HEK293 (cell line): ENCODE data around the gene TMEM88.

ENCODE experiments used
- CTCF ChIA-PET: fragments of 350-600 bp; formaldehyde crosslinking; extraction: SDS; loops from one replicate; lab custom pipeline; 2021; ENCODE audit warnings: antibody characterized with exemption; lab: Yijun Ruan, JAX
- POLR2A ChIA-PET: fragments of 300-600 bp; formaldehyde crosslinking; extraction: SDS; loops from one replicate; lab custom pipeline; 2020; ENCODE audit warnings: antibody characterized with exemption, inconsistent platforms; lab: Yijun Ruan, JAX
- H3K27ac ChIP-seq: fragments of 200-500 bp; sonication (Bioruptor generic); 2 replicates; pipeline ENCODE4 v1.5.1; 2014; ENCODE audit warnings: low read depth, low read length, control low read depth, inconsistent platforms; ENCODE audit errors: extremely low read depth
- H3K36me3 ChIP-seq, 2 experiments: fragments of 200-500 bp in 1 of 2; sonication (Bioruptor generic) in 1 of 2; 1 replicate in 1 of 2; 2 replicates in 1 of 2; pipeline ENCODE4 v1.5.1; 2014 to 2017; ENCODE audit warnings: inconsistent platforms in 2 of 2, low read length in 2 of 2; ENCODE audit not compliant: control insufficient read depth in 2 of 2, insufficient read depth in 1 of 2
- H3K4me1 ChIP-seq: fragments of 200-500 bp; sonication (Bioruptor generic); 2 replicates; pipeline ENCODE4 v1.5.1; 2014; ENCODE audit warnings: mild to moderate bottlenecking, low read length, inconsistent platforms; ENCODE audit not compliant: control insufficient read depth, insufficient read depth
- H3K4me3 ChIP-seq: 2 replicates; pipeline ENCODE4 v1.5.1; 2011; ENCODE audit warnings: low read depth, mild to moderate bottlenecking, control low read depth, low read length, moderate library complexity
- H3K9me3 ChIP-seq: fragments of 200-500 bp; sonication (Bioruptor generic); 2 replicates; pipeline ENCODE4 v1.5.1; 2014; ENCODE audit warnings: low read depth, low read length, inconsistent platforms; ENCODE audit not compliant: control insufficient read depth, insufficient read depth
- AEBP2 ChIP-seq: fragments of 450-650 bp; formaldehyde crosslinking; IDR thresholded peaks from 2 replicates; pipeline ENCODE4 v1.5.1; 2016; ENCODE audit warnings: missing biosample characterization, missing genetic modification characterization, borderline replicate concordance
- HOXA7 ChIP-seq: sonication (generic); formaldehyde crosslinking; IDR thresholded peaks from 2 replicates; pipeline ENCODE4 v1.8.1; 2022; ENCODE audit warnings: missing genetic modification reagents, borderline replicate concordance
- MYNN ChIP-seq: fragments of 450-650 bp; formaldehyde crosslinking; IDR thresholded peaks from 2 replicates; pipeline ENCODE4 v1.5.1; 2016; ENCODE audit warnings: missing biosample characterization, missing genetic modification characterization, borderline replicate concordance
- SP7 ChIP-seq: fragments of 450-650 bp; formaldehyde crosslinking; IDR thresholded peaks from 2 replicates; pipeline ENCODE4 v1.5.1; 2016; ENCODE audit warnings: missing biosample characterization, missing genetic modification characterization
- ZBTB48 ChIP-seq: fragments of 450-650 bp; formaldehyde crosslinking; IDR thresholded peaks from 2 replicates; pipeline ENCODE4 v1.5.1; 2016; ENCODE audit warnings: missing biosample characterization, missing genetic modification characterization
- ZBTB7A ChIP-seq: fragments of 450-650 bp; formaldehyde crosslinking; IDR thresholded peaks from 2 replicates; pipeline ENCODE4 v1.5.1; 2016; ENCODE audit warnings: low read depth, missing biosample characterization, missing genetic modification characterization
- ZFHX2 ChIP-seq: fragments of 450-650 bp; formaldehyde crosslinking; conservative IDR thresholded peaks from 2 replicates; pipeline ENCODE4 v1.5.1; 2016; ENCODE audit warnings: missing biosample characterization, missing genetic modification characterization
- ZNF10 ChIP-seq: fragments of 450-650 bp; formaldehyde crosslinking; IDR thresholded peaks from 2 replicates; pipeline ENCODE4 v1.5.1; 2017; ENCODE audit warnings: missing biosample characterization, missing genetic modification characterization
- ZNF18 ChIP-seq: fragments of 450-650 bp; formaldehyde crosslinking; IDR thresholded peaks from 2 replicates; pipeline ENCODE4 v1.5.1; 2016; ENCODE audit warnings: missing biosample characterization, missing genetic modification characterization
- ZNF214 ChIP-seq: fragments of 450-650 bp; formaldehyde crosslinking; IDR thresholded peaks from 2 replicates; pipeline ENCODE4 v1.5.1; 2017; ENCODE audit warnings: missing biosample characterization, mild to moderate bottlenecking, missing genetic modification characterization, borderline replicate concordance
- ZNF24 ChIP-seq: fragments of 450-650 bp; formaldehyde crosslinking; IDR thresholded peaks from 2 replicates; pipeline ENCODE4 v1.5.1; 2016; ENCODE audit warnings: missing biosample characterization, missing genetic modification characterization
- ZNF366 ChIP-seq: fragments of 450-650 bp; formaldehyde crosslinking; conservative IDR thresholded peaks from 2 replicates; pipeline ENCODE4 v1.5.1; 2016; ENCODE audit warnings: missing biosample characterization, missing genetic modification characterization
- ZNF626 ChIP-seq: fragments of 450-650 bp; sonication (Bioruptor Pico); formaldehyde crosslinking; IDR thresholded peaks from 2 replicates; pipeline ENCODE4 v1.5.1; 2018; ENCODE audit warnings: missing biosample characterization, missing genetic modification characterization, inconsistent platforms
- ZNF658 ChIP-seq: fragments of 450-650 bp; formaldehyde crosslinking; IDR thresholded peaks from 2 replicates; pipeline ENCODE4; 2016; ENCODE audit warnings: missing biosample characterization, missing genetic modification characterization
- ZNF747 ChIP-seq: fragments of 450-650 bp; formaldehyde crosslinking; IDR thresholded peaks from 2 replicates; pipeline ENCODE4 v1.5.1; 2016; ENCODE audit warnings: missing biosample characterization, missing genetic modification characterization
- ZNF768 ChIP-seq: fragments of 450-650 bp; formaldehyde crosslinking; IDR thresholded peaks from 2 replicates; pipeline ENCODE4 v1.5.1; 2018; ENCODE audit warnings: missing biosample characterization, mild to moderate bottlenecking, missing genetic modification characterization
- TF ChIP-seq, protein P1 (sequence below): fragments of 450-650 bp; formaldehyde crosslinking; IDR thresholded peaks from 2 replicates; pipeline ENCODE4 v1.5.0; 2017; ENCODE audit warnings: missing biosample characterization, missing genetic modification characterization, borderline replicate concordance

TMEM88 gene

GRCh38 chr17:7836596-7837407 lies 18.1 kb upstream of the TMEM88 start (continued):
- TF ChIP-seq ZNF768 (tag by site-specific recombination) (no peak), AEBP2 (tag by site-specific recombination) (no peak)

DNA sequence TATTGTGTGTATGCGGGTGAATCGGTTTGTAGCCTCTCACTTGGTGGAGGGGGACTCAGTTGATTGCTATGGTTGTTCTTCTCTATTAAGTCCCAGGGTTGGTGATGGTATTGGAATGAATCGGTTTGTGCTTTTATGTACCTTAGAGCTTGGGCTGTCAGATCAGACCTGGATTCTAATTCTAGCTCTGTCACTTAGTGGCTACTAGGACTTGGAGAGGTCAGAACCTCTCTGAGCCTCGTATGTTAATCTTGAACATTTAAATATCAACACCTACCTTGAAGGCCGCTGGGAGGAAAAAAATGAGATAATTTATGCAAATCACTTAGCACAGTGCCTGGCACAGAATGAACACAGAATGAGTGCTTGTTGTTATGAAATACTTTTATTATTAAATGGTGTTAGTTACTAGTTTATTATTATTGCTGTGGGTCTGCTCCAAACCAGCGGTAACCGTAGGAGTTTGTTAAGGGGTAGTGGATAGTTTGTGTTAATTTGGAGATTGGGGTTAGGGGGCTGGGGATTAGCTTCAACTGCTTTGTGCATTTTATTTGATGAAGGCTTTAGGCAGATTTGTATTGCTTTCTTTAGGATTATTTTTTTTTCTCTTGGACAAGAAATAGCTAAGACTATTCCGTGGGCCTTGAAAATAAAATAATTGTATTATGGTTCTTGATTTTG lies 17.3 kb upstream of the TMEM88 start:
- Histone ChIP-seq H3K4me3 (no peak overlapping the region), H3K9me3 (no peaks in the 10 kb centered on the region), H3K27ac (peak overlapping the region; percentile 100), H3K4me1 (peaks cover 32% of the 10 kb centered on the region), H3K36me3 (peaks cover 0 to 7% of the 10 kb centered on the region in 2 experiments; a peak in 1 of 3 replicates)
- TF ChIP-seq ZNF366 (tag by site-specific recombination) = no peak
- peak; percentile 29; the same call in 1 of the 2 replicates for TF ChIP-seq MYNN (tag by site-specific recombination)
- TF ChIP-seq ZNF24 (tag by site-specific recombination) = no peak
- TF ChIP-seq ZFHX2 = peak; percentile 9; the same call in 1 of the 2 replicates
- TF ChIP-seq ZNF10 (tag by site-specific recombination) = peak; percentile 52; the same call in 1 of the 2 replicates
- no peak for TF ChIP-seq ZNF747 (tag by site-specific recombination)
- TF ChIP-seq ZBTB48 = peak; percentile 93
- CTCF ChIA-PET = interaction anchor here (0.6 to 2.5 kb wide), 9 partner anchors 14 to 100 kb away, joined by 3 to 14 read pairs (median 4); partner anchors contain the start of gene NAA38
- POLR2A ChIA-PET = interaction anchor here (0.7 to 1.4 kb wide), 5 partner anchors 7 to 556 kb away, joined by 3 to 8 read pairs (median 4); partner anchors contain the start of genes CYB5D1, NAA38, TP53 and WRAP53

DNA sequence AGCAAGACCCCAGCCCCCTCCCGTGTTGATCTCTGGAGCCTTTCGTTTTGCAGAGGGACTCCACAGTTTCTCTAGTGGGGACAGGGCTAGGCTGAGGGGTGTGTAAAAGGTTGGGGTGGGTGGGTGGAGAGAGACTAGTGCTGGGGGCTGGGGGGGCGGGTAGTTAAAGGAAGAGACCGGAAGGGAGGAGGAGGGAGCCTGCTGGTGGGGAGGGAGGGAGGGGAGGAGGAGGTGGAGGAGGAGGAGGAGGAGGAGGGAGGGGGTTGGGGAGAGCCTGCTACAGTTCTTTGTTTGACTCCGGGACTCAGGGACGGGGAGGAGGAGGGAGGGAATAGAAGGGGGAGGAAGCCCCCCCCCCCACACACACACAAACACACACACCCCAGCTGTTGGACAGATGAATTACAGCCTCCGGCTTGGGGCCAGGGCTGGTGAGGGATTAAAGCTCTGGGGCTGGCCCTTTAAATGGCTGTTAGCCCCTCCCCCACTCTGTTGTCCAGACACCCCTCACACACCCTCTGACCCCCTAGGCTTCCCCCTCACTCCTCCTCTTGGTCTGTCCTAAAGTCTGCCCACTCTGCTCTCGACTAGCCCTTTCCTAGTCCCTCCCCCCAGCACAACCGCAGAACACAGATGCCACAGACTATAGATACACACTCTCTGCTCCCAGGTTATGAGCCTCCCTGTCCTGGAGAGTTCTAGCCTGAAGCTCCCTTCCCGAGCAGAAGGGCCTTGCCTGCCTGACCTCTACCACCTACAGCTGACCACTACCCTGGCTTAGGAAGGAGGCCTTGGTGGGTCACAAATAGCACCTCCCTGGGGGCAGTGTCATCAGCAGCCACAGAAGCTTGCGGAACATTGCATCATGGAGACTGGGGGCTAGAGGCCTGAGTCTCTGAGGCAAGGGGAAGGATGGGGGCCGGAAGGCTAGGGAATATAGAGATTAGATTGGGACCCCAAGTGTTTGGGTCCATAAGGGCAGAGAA lies 16.5 kb upstream of the TMEM88 start:
- Histone ChIP-seq H3K36me3 (peaks cover 0 to 7% of the 10 kb centered on the region in 2 experiments; a peak in 1 of 3 replicates), H3K9me3 (no peaks in the 10 kb centered on the region), H3K4me3 (no peak overlapping the region), H3K4me1 (peaks cover 32% of the 10 kb centered on the region), H3K27ac (peak overlapping the region; percentile 100)
- ChIA-PET POLR2A (interaction anchor here (0.5 to 7.7 kb wide), 5 partner anchors 13 to 151 kb away, joined by 3 to 110 read pairs (median 7); partner anchors contain the start of genes CYB5D1, NAA38, TMEM88 and TP53), CTCF (interaction anchor here (0.7 to 2.5 kb wide), 4 partner anchors 21 to 222 kb away, joined by 3 to 14 read pairs (median 3); no protein-coding TSS in a partner anchor)
- no peak for TF ChIP-seq ZNF626 (tag by site-specific recombination)
- no peak for TF ChIP-seq ZNF18 (tag by site-specific recombination)
- TF ChIP-seq ZBTB7A (tag by site-specific recombination) = no peak
- no peak for TF ChIP-seq ZNF658 (tag by site-specific recombination)
- TF ChIP-seq AEBP2 (tag by site-specific recombination) = no peak
- TF ChIP-seq HOXA7 (CRISPR knock-in tag) = no peak
- no peak for TF ChIP-seq ZNF214 (tag by site-specific recombination)
- TF ChIP-seq, protein P1, sequence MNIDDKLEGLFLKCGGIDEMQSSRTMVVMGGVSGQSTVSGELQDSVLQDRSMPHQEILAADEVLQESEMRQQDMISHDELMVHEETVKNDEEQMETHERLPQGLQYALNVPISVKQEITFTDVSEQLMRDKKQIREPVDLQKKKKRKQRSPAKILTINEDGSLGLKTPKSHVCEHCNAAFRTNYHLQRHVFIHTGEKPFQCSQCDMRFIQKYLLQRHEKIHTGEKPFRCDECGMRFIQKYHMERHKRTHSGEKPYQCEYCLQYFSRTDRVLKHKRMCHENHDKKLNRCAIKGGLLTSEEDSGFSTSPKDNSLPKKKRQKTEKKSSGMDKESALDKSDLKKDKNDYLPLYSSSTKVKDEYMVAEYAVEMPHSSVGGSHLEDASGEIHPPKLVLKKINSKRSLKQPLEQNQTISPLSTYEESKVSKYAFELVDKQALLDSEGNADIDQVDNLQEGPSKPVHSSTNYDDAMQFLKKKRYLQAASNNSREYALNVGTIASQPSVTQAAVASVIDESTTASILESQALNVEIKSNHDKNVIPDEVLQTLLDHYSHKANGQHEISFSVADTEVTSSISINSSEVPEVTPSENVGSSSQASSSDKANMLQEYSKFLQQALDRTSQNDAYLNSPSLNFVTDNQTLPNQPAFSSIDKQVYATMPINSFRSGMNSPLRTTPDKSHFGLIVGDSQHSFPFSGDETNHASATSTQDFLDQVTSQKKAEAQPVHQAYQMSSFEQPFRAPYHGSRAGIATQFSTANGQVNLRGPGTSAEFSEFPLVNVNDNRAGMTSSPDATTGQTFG (tag by site-specific recombination) = no peak
- TF ChIP-seq SP7 = 0 out of 2 replicates have a peak, but pooled peaks have one; percentile 35
